Measurements from ENCODE around the gene ZER1.
"Not testable (repeated sequence)": the region's sequence is repeated elsewhere in the genome, so short reads cannot be mapped to it uniquely, and the experiment has no call there.

ZER1 gene

GRCh38 chr9:128693738-128694137 lies 78.0 kb downstream of the ZER1 start:
- not testable (repeated sequence) for DNase-seq (ENCODE audit: low read depth in 2 of 2)

DNA sequence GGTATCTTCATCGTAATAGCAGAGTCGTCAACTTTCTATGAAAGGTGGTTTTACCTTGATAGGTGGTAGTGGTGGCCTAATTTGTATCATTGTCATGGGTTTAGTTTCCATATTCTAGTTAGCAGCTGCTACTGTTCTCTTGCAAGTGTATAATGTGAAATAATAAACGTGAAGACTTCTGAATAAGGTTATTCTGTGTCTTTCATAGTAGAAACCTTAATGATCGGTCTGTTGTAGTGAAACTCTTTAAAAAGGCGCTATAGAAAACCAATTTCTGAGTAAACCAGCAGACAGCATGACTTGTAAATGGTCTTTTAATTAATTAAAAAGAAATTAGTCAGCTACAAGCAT lies 81.1 kb downstream of the ZER1 start:
- DNase-seq (ENCODE audit: low read depth in 2 of 2), result no peak

GRCh38 chr9:128689820-128690683 lies 81.7 kb downstream of the ZER1 start:
- no peak for DNase-seq (ENCODE audit: low read depth in 2 of 2)

DNA sequence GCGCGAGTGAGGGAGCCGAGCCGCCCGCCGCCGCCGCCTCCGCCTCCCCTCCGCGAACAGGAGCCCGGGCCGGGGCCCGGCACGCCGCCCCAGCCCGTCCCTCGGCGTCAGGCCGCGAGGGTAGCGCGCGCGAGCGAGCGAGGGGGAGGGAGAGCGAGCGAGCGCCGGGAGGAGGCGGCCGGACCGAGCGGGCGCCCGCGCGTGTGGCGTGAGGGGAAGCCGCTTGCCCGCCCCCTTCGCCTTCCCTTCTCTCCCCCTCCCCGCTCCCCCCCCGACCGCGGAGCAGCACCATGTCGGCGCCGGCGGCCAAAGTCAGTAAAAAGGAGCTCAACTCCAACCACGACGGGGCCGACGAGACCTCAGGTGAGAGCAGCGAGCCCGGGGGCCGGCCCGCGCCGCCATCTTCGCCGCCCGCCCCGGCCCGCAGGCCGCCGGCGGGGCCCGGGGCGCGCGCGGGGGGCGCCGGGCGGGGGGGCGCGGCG lies 82.4 kb downstream of the ZER1 start:
- DNase-seq (ENCODE audit: low read depth in 2 of 2), result no peak

DNA sequence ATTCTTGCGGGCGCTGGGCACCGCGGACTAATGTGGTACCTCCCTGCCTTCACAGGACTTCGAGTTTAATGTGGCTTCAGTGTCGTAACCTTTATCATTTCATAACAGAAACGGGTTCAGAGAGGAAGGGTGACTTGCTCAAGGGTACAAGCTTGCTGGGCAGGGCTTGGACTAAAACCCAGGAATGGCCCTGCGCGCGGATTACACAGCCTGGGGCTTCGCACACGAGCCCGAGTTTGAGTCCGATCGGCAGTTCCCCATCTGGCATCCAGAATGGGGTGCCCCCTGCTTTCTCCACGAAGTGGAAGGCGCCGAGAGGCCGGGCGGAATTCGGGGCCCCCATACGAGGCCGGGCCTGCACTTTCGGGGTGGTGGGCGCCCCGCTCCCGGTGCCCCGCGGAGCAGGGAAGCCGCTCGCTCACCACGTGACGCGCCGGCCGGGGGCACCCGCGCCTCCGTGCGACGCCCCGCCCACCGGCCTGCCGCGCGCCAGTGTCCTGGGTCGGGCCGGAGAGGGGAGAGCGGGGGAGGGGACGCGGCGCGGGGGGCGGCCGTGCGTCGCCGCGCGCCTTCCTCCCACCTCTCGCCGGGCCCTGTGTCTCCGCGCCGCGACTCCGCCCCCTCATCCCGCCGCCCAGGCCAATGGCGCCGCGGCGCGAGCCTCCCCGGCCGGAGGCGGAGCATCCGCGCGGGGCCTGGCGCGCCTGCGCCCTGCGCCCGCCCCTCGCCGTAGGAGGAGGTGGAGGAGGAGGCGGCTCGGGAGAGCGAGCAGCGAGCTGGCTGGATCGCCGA lies 83.0 kb downstream of the ZER1 start, which contains the start of gene SET:
Gene SET, plus strand, starts transcription at position 722 of the 792 bp plus-strand sequence. CDS start 361 bp downstream, outside the sequence.
- peak; percentile 90 to 96 for DNase-seq (ENCODE audit: low read depth in 2 of 2)

DNA sequence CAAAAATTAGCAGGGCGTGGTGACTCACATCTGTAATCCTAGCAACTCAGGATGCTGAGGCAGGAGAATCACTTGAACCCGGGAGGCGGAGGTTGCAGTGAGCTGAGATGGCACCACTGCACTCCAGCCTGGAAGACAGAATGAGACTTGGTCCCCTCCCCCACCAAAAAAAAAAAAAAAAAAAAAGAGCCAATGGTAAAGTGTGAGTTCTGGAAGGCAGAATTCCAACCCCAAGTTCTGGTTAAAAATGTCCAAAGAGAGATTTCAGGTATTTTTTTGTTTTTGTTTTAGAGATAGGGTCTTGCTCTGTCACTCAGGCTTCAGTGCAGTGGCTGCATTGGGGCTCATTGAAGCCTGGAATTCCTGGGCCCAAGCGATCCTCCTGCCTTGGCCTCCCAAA lies 84.3 kb downstream of the ZER1 start:
- DNase-seq (ENCODE audit: low read depth in 2 of 2), result no peak

- no peak for DNase-seq (ENCODE audit: low read depth in 2 of 2)
Measured at GRCh38 chr9:128685636-128686489, 85.9 kb downstream of the ZER1 start.

GRCh38 chr9:128684325-128685199 lies 87.2 kb downstream of the ZER1 start:
- DNase-seq (ENCODE audit: low read depth in 2 of 2), result peak; percentile 61 to 69

GRCh38 chr9:128684065-128684324 lies 87.7 kb downstream of the ZER1 start:
- DNase-seq (ENCODE audit: low read depth in 2 of 2), result no peak

GRCh38 chr9:128683340-128684064 lies 88.2 kb downstream of the ZER1 start:
- DNase-seq (ENCODE audit: low read depth in 2 of 2), result no peak
